Fibroblast of gingiva (primary cell): ENCODE measurements around the gene HNF4A.
"Not testable (repeated sequence)": the region's sequence is repeated elsewhere in the genome, so short reads cannot be mapped to it uniquely, and the experiment has no call there.

Experiments
- DNase-seq: peaks from one replicate; pipeline ENCODE4 v3.0.0-alpha.2; 2011; ENCODE audit warnings: low read depth

The HNF4A gene

DNA sequence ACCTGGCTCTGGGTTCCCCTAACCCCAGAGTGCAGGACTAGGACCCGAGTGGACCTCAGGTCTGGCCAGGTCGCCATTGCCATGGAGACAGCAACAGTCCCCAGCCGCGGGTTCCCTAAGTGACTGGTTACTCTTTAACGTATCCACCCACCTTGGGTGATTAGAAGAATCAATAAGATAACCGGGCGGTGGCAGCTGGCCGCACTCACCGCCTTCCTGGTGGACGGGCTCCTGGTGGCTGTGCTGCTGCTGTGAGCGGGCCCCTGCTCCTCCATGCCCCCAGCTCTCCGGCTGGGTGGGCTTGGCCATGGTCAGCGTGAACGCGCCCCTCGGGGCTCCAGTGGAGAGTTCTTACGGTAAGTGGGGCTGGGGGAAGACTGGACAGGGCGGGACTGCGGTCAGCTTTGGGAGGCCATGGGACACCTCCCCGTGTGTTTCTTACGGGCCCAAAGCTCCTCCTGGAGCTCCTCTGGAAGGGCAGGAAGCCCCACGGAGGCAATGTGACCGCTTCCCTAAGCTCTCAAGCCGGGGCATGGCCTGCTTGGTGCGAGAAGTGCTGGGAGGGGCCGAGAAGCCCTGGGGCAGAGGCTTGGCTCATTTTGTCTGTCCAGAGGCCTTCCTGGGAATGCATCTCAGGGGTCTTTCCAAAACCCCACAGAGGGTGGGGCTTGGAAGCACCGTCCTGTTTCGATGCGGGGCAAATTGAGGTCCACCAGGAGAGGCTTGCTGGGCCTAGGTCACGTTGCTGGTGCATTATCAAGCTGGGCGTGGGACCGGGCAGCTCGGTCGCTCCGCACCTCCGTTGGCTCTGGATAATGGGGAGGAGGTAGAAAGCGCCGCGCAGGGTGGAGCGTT lies at the start of gene HNF4A:
HNF4A (plus strand) TSS at position 202 of the 855 bp plus-strand sequence; CDS start at position 308, 106 bp downstream.
- no peak for DNase-seq

DNA sequence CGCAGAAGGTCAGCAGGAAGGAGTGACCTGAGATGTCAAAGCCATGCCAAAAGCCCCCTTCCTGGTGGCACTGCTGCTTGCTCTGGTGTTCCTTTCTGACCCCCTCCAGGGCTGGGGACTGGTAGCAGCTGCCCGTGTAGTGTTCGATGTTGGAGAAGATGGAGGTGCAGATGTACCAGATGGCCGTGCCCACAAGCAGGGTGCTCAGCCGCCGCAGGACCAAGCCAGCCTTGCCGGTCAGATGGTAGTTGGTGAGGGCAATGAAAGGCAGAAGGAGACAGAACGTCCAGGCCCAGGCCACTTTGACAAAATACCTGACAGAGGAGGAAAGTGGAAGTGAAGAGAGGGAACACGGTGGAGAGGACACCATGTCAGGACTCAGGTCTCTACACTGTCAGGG lies 48.6 kb upstream of the HNF4A start:
- DNase-seq = no peak

DNA sequence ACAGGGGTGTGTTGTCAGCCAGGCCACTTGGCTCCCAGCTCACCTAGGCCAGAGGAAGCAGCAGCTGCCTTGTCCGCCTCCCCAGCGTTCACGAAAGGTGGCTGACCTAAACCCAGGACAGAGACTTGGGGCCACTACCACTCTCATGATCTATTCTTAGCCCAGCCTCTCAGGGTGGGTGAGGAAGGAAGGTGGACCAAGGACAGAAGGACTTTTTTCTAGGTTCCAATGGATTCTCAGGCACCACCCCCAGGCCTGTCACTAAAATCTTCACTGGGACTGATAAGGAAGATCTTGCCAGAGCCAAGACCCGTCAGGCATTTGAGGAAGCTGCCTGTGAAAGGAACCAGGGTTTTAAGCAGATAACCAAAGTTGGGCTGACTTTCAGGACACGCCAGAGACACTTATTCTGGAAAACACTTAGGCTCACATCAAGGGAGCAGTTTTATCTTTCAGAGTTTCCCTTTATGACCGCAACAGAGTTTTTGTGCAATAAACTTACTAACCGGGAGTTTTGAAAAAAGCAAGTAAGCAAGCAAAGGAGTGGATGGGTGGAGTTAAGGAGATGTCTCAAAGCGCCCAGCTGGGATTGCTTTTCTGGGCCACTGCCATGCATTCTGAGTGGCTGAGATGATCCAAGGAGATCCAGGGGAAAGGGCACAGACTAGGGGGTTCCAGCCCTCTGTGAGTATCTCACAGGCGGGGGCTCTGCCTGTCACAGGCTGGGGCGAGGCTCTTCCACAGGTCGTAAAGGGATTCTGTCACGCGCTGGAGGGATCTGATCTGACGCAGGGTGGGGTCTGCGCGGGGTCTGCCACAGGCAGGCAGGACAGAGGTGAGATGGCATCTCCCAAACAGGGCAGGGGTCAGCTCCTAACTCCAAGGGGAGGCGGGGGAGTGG lies 45.5 kb upstream of the HNF4A start:
- DNase-seq = peak; percentile 84

DNA sequence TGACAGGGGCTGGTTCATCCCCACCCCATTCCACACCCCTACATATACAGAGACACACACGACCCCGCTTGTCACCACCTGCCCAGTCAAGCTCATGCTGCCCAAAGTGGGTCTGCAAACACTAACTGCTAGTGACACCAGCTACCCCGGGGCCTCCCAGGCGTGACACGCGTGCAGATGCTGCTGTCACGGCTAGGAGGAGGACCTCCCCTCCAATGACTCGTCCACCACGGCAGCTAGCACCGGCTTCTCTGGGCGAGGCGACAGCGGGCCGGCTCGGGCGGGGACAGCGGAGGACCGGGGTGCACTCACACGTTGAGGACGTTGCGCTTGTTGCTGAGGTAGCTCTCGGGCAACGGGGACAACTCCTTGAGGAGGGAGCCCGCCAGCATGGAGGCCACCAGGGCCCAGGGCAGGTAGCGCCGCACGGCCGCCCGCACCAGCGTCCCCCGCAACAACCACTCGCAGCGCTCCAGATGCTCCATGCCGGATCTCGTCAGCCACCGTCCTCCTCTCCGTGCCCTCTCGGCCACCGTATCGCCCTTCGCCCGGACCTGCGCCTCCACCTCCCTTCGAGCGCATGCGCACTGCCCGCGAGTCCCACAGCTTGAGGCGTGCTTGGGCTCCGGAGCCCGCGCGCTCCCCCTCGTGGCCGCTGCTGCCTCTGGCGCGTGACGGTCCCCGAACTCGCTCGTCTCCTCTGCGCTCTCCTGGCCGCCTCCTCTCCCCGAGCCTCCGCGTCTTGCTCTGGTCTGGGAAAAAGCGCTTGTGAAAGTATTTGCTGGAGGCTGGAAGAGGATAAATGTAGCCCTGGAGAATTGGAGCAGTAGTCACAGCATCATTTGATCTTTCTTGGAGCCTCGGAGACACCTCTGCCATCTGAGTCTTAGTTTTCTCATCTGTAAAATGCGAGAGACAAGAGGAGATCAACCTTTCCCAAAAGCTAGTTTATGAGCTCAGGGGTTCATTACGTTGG lies 44.5 kb upstream of the HNF4A start, which contains the start of gene FITM2:
FITM2 (minus strand) TSS at position 539 of the 976 bp plus-strand sequence; CDS start at position 485, 54 bp downstream.
- DNase-seq = peak; percentile 98

DNA sequence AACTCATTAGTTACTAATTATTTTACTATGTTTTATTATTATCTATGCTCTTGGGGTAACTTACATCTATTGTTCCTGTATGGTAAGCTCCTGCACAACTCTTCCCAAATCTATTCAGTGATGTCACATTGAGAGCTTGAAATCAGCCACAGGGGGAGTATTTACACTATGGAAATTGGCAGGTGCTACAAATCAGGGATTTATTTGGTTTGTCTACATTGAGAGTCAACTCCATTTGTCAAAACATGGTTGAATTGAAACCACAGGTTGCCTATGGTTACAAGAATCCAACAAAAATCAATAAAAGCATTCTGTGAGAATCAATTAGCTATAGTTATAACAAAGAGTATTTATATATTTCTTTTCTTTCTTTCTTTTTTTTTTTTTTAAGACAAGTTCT lies 40.6 kb upstream of the HNF4A start:
- no peak for DNase-seq

DNA sequence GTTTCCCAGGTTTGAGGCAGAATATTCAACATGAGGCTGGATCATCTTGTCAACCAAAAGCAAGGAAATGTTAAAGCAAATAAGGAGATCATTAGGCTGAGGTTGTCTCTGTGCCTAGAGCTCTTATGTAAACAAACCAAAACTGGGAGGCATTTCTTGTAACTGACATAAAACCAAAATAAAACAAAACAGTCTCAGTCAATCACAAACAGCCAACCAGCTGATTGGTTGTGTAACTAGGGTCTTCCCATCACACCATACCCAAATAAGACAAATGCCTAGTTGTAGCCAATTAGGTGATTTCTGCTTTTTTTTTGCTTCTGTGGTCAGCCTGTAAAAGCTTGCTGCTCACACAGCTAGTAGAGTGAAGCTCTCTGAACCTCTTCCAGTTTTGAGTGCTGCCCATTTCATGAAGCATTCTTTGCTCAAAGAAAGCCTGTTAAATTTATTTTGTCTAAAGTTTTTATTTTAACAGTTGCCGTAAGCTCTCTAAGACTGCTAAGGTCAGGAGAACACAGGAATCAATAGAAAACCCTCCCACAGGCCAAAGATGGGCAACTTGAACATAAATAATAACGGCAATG lies 35.6 kb upstream of the HNF4A start:
- DNase-seq = peak; percentile 23

DNA sequence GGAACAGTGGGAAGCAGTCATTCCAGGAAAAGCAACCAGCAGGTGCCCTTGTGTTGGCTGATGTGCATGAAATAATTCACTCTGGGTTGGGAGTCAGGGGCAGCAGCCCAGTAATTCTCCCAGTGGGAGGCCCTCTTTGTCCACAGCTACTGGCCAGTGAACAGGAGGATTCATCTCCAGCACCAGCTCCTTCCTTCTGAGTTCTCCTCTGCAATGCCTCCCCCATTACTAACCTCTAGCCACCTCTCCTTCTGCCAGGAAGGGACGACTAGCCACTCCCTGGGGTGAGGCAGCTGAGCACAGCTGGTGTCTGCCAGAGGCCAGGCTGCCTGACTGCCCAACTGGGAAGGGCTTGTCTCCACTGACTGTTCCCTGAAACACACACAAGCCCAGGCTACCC lies 31.2 kb upstream of the HNF4A start:
- no peak for DNase-seq

DNA sequence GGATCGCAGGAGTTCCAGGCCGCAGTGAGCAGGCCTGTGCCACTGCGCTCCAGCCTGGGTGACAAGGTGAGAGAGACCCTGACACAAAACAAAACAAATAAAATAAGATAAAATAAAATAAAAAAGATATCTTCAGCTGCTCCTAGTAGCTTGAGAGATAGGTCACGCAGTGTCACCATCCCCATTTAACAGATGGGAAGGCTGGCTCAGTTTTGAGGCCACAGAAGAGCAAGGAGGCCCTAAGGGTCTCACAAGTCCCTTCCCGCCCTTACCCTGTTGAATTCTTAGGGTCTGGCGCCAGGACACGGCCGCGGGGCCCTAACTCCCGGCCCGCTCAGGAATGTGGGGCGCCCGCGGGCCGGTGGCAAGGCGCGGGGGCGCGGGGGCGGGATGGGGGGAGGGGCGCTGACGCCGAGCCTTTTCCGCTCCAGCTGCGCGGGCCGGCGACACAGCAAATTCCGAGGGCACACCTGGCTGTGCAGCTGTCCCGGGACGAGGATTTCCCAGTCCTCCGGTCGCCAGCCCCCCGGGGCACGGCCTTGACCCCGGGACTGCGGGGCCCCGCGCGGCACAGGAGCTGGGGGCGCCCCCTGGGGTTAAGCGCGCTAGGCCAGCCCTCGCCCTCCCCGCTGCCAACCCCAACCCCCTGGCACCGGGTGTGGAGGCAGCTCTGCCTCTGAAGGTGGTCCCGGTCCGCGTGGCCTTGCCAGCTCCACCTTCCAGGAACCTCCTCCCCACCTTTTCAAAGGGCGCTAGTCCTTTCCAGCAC lies 28.9 kb upstream of the HNF4A start:
- no peak for DNase-seq

DNA sequence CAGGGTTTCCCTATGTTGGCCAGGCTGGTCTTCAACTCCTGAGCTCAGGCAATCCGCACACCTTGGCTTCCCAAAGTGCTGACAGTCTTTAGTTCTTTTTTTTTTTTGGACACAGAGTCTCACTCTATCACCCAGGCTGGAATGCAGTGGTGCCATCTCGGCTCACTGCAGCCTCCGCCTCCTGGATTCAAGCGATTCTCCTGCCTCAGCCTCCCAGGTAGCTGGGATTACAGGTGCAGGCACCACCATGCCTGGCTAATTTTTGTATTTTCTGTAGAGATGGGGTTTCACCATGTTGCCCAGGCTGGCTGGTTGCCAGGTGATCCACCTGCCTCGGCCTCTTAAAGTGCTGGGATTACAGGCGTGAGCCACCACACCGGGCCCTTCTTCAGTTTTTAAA lies 27.8 kb upstream of the HNF4A start:
- DNase-seq = not testable (repeated sequence)

DNA sequence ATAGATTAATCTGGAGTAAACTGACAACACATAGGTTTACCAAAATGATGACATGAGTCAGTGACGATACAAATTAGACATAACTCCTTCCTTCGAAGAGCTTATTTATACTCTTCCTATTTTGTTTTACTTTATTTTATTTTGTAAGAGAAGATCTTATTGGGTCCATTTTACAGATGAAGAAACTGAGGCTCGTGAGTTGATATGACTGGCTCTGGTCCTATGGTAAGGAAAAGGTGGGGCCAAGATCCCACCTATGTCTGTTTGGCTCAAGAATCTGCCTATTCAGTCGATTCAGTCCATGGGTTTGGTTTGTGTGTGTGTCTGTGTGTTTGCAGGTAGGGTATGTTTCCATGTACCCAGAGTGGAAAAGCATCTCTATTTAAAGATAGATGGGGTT lies 27.1 kb upstream of the HNF4A start:
- DNase-seq = no peak

DNA sequence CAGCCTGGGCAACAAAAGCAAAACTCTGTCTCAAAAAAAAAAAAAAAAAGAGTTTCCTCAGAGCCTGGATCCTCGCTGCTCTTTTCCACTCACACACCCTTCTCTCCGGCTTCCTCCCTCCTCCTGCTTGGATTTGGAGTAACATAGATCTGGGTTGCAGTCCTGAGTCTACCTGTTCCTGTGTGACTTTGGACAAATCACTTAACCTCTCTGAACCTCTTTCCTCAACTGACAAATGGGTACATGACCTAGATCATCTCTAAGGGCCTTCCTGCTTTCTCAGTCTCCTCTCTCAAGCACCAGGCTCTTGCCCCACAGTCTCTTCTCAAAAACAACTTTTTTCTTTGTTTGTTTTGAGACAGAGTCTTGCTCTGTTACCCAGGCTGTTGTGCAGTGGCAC lies 24.3 kb upstream of the HNF4A start:
- DNase-seq = no peak

DNA sequence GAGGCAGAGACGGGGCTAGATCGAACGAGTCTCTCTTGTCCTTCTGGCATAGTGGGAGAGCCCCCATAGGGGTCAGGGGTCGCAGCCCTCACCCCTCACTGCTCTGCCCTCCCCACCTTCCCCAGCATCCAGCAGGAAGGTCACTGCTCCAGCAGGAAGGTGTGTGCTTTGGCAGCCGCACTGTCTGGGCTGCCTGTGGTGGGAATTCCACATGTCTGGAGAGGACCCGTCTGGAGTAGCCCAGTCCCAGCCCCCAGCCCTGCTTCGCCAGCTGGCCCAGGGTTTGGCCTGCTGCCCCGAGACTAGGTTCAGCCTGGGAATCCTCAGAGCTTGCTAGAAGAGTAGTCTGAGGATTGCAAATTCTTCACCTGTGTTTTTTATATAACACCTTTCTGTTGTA lies 21.2 kb upstream of the HNF4A start:
- no peak for DNase-seq

DNA sequence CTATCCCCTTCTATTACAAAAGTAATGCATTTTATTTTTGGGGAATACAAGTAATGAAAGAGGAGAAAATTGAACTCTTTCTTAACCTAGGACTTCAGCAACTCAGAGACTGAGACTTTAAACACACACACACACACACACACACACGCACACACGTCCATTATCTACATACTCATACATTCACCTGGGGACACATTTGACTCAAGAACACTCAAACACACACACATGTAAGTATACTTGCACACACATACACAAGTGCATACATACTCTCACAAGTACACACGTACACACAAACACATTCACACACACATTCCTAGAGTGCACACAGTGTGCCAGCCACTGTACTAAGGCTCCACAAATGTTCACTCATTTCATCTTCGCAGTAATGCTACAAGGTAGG lies 20.8 kb upstream of the HNF4A start:
- DNase-seq = no peak

DNA sequence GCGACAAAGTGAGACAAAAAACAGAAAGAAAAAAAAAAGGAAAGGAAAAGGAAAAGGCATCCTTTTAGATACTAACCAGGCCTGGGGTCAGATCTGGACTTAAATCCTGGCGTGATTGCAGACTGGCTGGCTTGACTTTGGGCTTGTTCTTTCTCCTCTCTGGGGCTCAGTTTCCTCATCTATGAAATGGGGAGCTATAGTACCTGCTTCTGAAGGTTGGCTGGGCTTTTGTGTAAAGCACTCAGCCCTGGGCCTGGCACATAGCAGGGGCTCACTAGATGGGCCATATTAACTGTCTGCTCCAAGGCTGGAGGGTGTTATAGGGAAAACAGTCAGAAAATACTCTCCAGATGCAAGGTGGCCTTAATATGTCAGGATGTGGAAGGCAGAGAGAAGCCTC lies 19.8 kb upstream of the HNF4A start:
- DNase-seq = no peak

DNA sequence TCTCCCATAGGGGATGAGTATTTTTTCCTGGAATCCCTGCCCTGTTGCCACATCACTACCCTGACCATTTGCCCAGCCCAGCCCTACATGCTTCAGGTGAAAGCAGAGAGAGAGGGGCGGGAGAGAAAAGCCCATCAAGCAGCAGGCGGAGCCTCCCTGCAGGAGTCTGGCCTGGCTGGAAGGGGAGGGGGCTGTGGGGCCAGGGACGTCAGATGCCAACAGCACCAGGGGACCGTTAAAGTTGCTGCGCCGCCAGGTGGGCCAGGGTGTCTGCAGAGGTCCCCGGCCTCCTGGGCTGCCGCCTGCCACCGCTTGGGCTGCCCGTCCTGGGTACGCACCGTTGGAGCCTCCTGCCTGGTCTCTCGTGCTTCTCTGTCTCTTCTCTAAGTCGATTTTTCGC lies 19.4 kb upstream of the HNF4A start:
- DNase-seq = no peak

DNA sequence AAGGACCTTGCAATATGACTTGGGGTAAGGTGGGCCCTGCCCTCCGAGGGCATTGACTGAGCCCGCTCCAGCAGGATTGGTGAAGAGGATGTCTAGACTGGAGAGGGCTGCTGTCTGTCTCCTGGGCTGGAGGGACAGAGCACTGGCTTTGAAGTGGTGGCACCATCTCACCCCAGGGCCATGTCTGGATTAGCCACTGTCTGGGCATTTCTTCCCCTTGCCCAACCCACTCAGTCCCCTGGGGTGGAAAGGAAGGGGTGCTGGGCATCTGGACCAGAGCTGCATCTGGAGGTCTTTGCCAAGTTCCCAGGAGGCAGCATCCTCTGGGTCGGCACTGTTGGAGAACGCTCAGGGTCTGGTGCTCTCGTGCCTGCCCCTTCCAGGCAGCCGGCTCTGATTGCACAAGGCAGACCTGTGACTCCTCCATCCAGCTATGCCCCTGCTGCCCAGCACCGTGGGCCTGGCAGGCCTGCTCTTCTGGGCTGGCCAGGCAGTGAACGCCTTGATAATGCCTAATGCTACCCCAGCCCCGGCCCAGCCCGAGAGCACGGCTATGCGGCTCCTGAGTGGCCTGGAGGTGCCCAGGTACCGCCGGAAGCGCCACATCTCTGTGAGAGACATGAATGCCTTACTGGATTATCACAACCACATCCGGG lies 18.6 kb upstream of the HNF4A start, which contains the start of gene R3HDML:
R3HDML (plus strand) TSS at position 319 of the 656 bp plus-strand sequence; CDS start at position 434, 115 bp downstream.
- DNase-seq = no peak

DNA sequence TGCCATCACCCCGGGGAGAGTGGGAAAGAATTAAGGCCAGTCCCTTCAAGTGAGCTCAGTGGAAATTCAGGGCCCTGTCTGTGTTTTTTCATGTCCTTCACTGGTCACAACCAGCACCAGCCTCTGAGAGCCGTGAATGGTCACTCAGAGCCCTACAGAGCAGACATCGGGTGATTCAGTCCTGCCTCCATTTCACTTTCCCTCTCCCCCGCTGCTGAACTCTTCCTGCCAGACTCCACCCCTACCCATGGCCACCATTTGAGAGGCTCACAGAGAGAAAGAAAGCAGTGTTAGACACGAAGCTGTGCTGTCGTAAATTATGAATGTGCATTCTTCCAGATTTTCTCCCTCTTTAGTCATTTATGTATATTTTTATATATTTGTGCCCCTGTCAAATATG lies 13.3 kb upstream of the HNF4A start:
- DNase-seq = no peak

DNA sequence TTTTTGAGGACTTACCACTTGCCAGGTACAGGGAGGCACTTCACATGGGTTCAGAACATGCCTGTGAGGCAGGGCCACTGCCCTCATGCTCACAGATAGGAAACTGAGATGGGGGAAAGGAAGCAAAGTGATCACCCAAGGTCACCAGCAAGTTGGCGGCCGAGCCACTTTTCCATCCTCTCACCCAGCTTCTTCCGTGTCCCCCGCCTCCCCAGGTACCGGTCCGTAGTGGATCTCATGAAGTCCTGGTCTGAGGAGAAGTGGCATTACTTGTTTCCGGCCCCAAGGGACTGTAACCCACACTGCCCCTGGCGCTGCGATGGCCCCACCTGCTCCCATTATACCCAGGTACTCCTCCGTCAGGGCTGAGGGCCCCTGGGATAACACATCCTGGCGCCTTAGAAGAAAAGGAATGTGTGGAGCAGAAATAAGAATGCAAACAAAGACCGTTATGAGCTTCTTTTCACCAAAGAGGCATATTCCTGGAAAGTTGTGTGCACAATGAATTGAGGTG lies 12.3 kb upstream of the HNF4A start:
- no peak for DNase-seq

DNA sequence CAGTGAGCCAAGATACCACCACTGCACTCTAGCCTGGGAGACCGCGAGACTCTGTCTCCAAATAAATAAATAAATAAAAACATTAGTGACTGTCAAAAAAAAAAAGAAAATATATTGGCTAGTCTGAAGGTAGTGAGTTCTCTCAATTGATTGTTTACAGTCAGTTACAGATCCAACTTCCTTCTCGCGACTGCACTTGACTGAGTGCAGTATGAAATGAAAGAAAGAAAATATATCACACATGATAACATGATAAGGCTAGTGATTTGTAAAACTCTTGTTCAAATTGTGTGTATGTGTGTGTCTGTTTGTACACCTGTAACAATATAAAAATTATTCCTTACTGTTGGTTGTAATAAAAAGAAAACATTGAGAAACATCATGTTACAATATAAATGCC lies 10.8 kb upstream of the HNF4A start:
- no peak for DNase-seq

DNA sequence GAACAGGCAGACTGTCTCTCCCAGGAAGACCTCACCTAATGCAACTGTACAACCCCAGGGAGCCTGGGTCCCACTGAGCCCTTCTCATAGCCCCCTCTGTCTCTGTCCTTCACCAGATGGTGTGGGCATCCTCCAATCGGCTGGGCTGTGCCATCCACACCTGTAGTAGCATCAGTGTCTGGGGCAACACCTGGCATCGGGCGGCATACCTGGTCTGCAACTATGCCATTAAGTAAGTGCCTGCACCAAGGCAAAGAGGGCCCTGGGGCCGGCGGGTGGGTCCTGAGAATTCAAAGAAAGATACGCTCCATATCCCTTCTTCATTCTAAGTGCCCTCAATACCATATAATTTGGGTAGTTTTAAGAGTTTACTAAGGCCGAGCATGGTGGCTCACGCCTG lies 10.4 kb upstream of the HNF4A start:
- no peak for DNase-seq
